GDM1 (cell line): Measurements from ENCODE around the gene XPO6.
"Not testable (repeated sequence)": the region's sequence is repeated elsewhere in the genome, so short reads cannot be mapped to it uniquely, and the experiment has no call there.

Source experiments
- DNase-seq: peaks from one replicate; lab custom pipeline; 2025; lab: John Stamatoyannopoulos, UW

XPO6 gene

GRCh38 chr16:28151180-28151579 lies 60.6 kb downstream of the XPO6 start:
- no peak for DNase-seq

- DNase-seq: peak; percentile 69
Measured at GRCh38 chr16:28149011-28149888, 62.5 kb downstream of the XPO6 start.

- DNase-seq: no peak
Measured at GRCh38 chr16:28146536-28146935, 65.2 kb downstream of the XPO6 start.

- DNase-seq: no peak
Measured at GRCh38 chr16:28145796-28146195, 66.0 kb downstream of the XPO6 start.

DNA sequence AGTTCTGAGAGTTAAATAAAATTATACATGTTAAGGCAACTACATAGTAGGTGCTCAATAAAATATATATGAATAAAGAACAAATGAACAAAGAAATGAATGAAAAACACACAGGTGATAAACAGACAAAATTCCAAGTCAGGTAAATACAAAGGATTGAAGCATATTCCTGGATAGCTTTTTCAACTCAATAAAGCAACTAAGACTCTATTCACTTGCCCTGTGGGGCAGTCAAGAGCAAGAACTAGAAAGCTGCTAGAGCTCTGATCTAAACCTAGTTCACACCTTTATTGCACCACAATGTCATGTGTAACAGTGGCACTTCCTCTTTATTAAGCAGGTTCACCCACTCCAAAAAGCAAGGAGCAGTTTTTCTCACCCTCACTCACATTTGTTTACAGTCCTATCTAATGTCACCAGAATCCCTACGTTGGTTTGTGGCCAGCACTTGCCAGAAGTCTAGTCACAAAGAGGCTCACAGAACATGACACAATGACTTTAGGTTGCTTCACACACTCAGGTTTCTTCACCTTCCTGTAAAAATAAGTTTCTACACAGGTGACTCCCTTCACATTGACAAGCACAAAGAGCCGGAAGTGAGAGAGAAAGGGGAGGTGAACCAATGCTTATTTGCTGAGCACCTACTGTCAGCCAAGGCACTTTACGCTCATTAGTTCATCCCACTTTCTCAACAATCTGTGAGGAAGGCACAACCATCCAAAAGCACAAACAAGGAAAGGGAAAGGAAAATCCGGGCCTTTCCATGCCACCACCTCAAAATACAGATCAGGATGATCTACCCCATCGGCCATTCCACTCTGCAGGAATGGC lies 70.8 kb downstream of the XPO6 start:
- DNase-seq: no peak

DNA sequence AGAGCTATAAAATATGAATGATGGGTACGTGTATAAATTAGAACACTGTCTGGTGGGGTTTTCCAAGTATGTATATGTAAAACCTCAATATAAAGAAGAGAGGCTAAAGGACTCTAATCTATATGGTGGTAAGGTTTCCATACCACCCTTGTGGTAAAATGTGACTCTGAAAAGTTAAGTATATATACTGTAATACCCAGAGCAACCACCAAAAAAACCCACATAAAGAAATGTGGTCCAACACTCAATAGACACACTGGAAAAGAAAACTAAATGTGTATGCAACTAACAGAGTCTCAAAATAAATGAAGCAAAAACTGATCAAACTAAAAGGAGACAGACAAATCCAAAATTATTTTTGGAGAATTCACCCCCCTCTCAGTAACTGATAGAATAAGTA lies 72.2 kb downstream of the XPO6 start:
- no peak for DNase-seq

- DNase-seq: no peak
Measured at GRCh38 chr16:28136751-28137434, 74.9 kb downstream of the XPO6 start.

- no peak for DNase-seq
Measured at GRCh38 chr16:28133666-28134065, 78.1 kb downstream of the XPO6 start.

- DNase-seq: no peak
Measured at GRCh38 chr16:28131743-28132393, 79.9 kb downstream of the XPO6 start.

- DNase-seq: no peak
Measured at GRCh38 chr16:28131181-28131580, 80.6 kb downstream of the XPO6 start.

- DNase-seq: no peak
Measured at GRCh38 chr16:28130099-28131088, 81.4 kb downstream of the XPO6 start.

DNA sequence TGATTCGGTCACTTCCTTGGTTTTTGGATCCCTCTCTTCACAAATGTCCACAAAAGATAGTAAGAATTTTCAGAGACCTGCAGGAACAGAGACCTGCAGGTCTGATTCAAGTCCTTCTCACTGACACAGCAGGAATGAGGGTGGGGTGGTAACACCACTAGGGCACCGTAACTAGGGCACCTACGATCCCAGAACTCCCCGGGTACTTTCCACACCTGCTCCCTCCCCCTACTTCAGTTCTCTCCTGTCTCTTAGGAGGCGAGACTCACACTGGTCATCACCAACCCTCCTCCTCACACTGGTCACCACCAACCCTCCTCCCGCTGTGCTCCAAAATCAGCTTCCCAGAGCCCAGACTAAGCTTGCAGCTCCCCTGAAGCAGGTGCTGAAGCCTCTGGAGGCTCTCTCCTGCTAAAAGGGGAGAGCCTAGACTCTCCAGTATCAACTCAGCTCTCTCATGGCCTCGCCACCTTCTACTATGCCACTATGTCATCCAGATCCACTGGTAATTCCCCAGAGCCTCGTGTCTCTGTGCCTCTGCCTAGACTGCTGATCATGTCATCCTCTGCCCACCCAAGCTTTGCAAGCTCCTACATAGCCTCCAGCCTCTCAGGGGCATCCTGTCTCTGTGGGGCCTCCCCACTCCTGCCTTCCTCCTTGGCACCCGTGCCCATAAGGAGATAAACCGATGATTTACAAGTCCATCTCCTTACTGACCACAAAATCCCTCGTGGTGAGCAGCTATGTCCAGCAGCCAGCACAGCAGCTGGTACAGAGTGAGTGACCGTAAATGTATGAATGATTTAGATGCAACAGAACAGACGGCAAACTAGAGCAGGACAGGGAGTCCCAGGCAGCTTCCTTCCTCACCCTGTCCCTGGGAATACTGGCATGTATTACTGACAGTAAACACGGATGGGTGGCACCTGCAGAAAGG lies 84.8 kb downstream of the XPO6 start:
- DNase-seq: no peak

DNA sequence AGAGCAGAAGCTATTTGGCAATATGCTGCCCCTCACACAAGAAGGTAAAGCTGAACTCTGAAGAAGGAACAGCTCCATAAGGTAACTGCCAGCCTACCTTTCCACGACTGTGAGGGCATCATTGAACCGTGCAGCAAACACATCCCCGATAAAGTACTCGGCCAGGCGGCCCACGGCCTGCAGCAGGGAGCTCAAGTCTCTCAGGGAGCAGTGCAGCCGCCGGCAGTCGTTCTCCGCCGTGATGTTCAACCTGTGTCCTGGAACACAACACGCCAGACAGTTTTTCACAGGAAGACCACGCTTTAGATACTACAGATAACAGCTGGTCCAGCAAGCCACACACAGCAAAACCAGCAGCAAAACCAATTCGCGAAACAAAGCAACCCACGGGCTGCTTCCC lies 86.2 kb downstream of the XPO6 start:
- no peak for DNase-seq

- no peak for DNase-seq
Measured at GRCh38 chr16:28121527-28121926, 90.2 kb downstream of the XPO6 start.

GRCh38 chr16:28120754-28121153 lies 91.0 kb downstream of the XPO6 start:
- no peak for DNase-seq

- DNase-seq: no peak
Measured at GRCh38 chr16:28118637-28119036, 93.1 kb downstream of the XPO6 start.

- no peak for DNase-seq
Measured at GRCh38 chr16:28117168-28117565, 94.6 kb downstream of the XPO6 start.

- not testable (repeated sequence) for DNase-seq
Measured at GRCh38 chr16:28115866-28116265, 95.9 kb downstream of the XPO6 start.

- no peak for DNase-seq
Measured at GRCh38 chr16:28112908-28113307, 98.9 kb downstream of the XPO6 start.

DNA sequence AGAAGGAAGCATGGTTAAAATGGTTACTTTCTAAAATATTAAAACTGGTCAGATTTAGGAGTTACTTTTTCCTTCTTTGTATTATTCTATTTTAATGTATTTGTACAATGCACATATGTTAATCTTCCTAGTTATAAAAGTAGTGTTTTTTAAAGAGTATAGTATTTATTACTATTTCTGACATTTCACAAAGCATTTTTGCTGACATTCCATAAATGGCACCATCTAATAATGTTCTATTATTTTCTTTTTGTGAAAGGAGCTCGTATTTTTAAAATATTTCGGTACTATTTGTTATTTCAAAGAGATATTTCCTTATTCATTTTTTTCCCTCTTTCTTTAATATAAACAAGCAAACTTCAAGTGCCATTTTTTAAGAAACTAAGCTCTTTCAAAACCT lies 100.8 kb downstream of the XPO6 start:
- DNase-seq: no peak
